ENCODE measurements around the gene S100A5. TPM values are rescaled to one million over a fixed set of nuclear protein-coding genes. Genes with fewer than 3 reads are reported as not detected.

S100A5 gene
- total and polyA plus RNA-seq, 10 of the 15 experiments (the other 5 are each of a cell fraction or from before 2014, with no cell fraction given), result 0.47 to 0.75 (median 0.56) TPM; not detected in 6

GRCh38 chr1:153534226-153534924 is 6.4 kb downstream of the S100A5 start:
- no peaks in the 10 kb centered on the region for H3K27me3 ChIP-seq (replicated peaks in 1 of 2; ENCODE audit: control insufficient read depth in 2 of 2, insufficient read depth in 2 of 2, low read length in 1 of 2)
- ChIA-PET SMC1A (ENCODE audit: uncharacterized antibody, unreplicated experiment) (interaction anchor here (0.9 to 5.6 kb wide), 11 partner anchors 10 to 188 kb away, joined by 3 to 72 read pairs (median 10); partner anchors contain the start of genes S100A2 and S100A4), RAD21 (ENCODE audit: unreplicated experiment) (interaction anchor here (0.6 to 6.4 kb wide), 13 partner anchors 10 to 801 kb away, joined by 3 to 74 read pairs (median 5); partner anchors contain the start of genes S100A13, S100A2 and S100A4), CTCF (interaction anchor here (0.5 to 8.6 kb wide), 14 partner anchors 9 to 453 kb away, joined by 3 to 216 read pairs (median 4); partner anchors contain the start of genes RAB13, S100A13, S100A16 and S100A2), POLR2A (interaction anchor here (0.5 to 3.2 kb wide), 8 partner anchors 9 to 635 kb away, joined by 3 to 29 read pairs (median 7); partner anchors contain the start of genes CHTOP, S100A2 and S100A4)
- H3K4me1 ChIP-seq (ENCODE audit: control insufficient read depth, insufficient read depth, low read length), result peaks cover 12% of the 10 kb centered on the region
- TF ChIP-seq ZBTB33 (IDR thresholded peaks at IDR 0.05) (no peak), IRF4 (IDR thresholded peaks at IDR 0.05; ENCODE audit: low read depth, low read length) (no peak), EGR1 (IDR thresholded peaks at IDR 0.05; ENCODE audit: borderline replicate concordance in 1 of 2, low read depth in 2 of 2, low read length in 2 of 2) (no peak), CHD1 (IDR thresholded peaks at IDR 0.05; ENCODE audit: low read depth, low read length) (no peak), MAX (IDR thresholded peaks at IDR 0.05; ENCODE audit: low read depth, low read length) (no peak), LARP7 (IDR thresholded peaks at IDR 0.05) (no peak)
- H2AFZ ChIP-seq (ENCODE audit: control insufficient read depth, low read depth, low read length), result no peak overlapping the region
- 62% methylated on average over 7 of the region's 7 CpGs for WGBS (ENCODE audit: insufficient coverage, insufficient replicate concordance, low lambda C conversion rate, missing lambda C conversion rate)
- DNase-seq (ENCODE audit: low read depth, low spot score), result no peak
- H3K4me3 ChIP-seq, result no peak overlapping the region
- intact Hi-C loops (cut with micrococcal nuclease; ENCODE audit: unreplicated experiment), result loop anchor here (5.0 kb wide), 1 partner anchor 33 kb away; the partner anchor contains the start of gene S100A2
- in situ Hi-C loops (cut with MboI), result no loop called here
- H3K27ac ChIP-seq (ENCODE audit: control insufficient read depth, insufficient read depth), result no peak overlapping the region
- H3K9ac ChIP-seq (ENCODE audit: control insufficient read depth, insufficient read depth, low read length), result no peak overlapping the region
- no peaks in the 10 kb centered on the region for H3K36me3 ChIP-seq (ENCODE audit: control insufficient read depth in 2 of 2, insufficient read depth in 2 of 2, low read length in 1 of 2)
- H3K79me2 ChIP-seq (ENCODE audit: control insufficient read depth, insufficient read depth, low read length), result no peaks in the 10 kb centered on the region; the same call in 1 of the 2 replicates
- no peaks in the 10 kb centered on the region for H4K20me1 ChIP-seq (ENCODE audit: control insufficient read depth, insufficient read depth)
- FAIRE-seq, result no peak
- BruUV-seq (replicated peaks), result no TSS peak
- no peak for ATAC-seq
- no peaks in the 10 kb centered on the region for H3K9me3 ChIP-seq (replicated peaks; ENCODE audit: control insufficient read depth, insufficient read depth, low read length)
- H3K4me2 ChIP-seq (ENCODE audit: control insufficient read depth, insufficient read depth), result no peak overlapping the region

Data from GM12878 (cell line).